Mucosa of descending colon (tissue), 3 donors: ENCODE measurements around the gene PHB1. TPM values are rescaled to one million over a fixed set of nuclear protein-coding genes. Genes with fewer than 3 reads are reported as not detected.

Experiments
- ATAC-seq: fragments of 200-7000 bp; cut with Tn5 transposase; one replicate; pipeline ENCODE4 v1.9.1; 2020; ENCODE audit warnings: mild to moderate bottlenecking, moderate library complexity
- DNase-seq, 3 donors: peaks; one replicate each; pipeline ENCODE4 v3.0.0-alpha.2; 2020
- H3K36me3 ChIP-seq: fragments of 200-600 bp; one replicate; pipeline ENCODE4 v1.8.0; 2021; ENCODE audit warnings: low read depth, mild to moderate bottlenecking
- H3K4me1 ChIP-seq: fragments of 200-600 bp; one replicate; pipeline ENCODE4 v1.8.0; 2021; ENCODE audit warnings: low read depth, mild to moderate bottlenecking
- H3K4me3 ChIP-seq: fragments of 200-600 bp; one replicate; pipeline ENCODE4 v1.8.0; 2021; ENCODE audit warnings: mild to moderate bottlenecking
- H3K9me3 ChIP-seq: fragments of 200-600 bp; one replicate; pipeline ENCODE4 v1.8.0; 2021; ENCODE audit warnings: mild to moderate bottlenecking
- CTCF ChIP-seq: fragments of 200-600 bp; IDR thresholded peaks from one replicate; pipeline ENCODE4 v1.8.0; 2022; ENCODE audit warnings: antibody characterized with exemption, mild to moderate bottlenecking
- intact Hi-C, 2 donors: fragments of 100-400 bp; cut with DNase I in 1 of 2; cut with micrococcal nuclease in 1 of 2; formaldehyde crosslinking; loops; one replicate each; pipeline versions ENCODE4 v1.11.0 to v1.11.1; 2022; cut with DNase I, micrococcal nuclease
- total RNA-seq, 3 donors: library from RNA; stranded (reverse); fragmentation: NEBNext Ultra II Directional in 2 of 3; extraction: Animal tissue kit (Norgen Biotek cat#: 25700) in 2 of 3; gene quantifications; one replicate each; pipeline versions ENCODE4 v1.2.1 to v1.2.4, GENCODE V29; 2021 to 2023
- donor health status: DM: no; HTN: no; CAD: no; lungs with moderate emphysema.
- donor health status: DM: no; HTN: no; CAD: no.
- donor health status: DM: no; HTN: yes; CAD: no.

Gene PHB1
- total RNA-seq, 3 donors from 2014 or later, result 173 to 227 (median 216) TPM

- TF ChIP-seq CTCF, result no peak
- Histone ChIP-seq H3K36me3 (no peaks in the 10 kb centered on the region), H3K9me3 (no peaks in the 10 kb centered on the region), H3K4me3 (no peak overlapping the region), H3K4me1 (no peaks in the 10 kb centered on the region)
- intact Hi-C loops, result no loop called here
- no peak for DNase-seq
- no peak for ATAC-seq
Measured at GRCh38 chr17:49381033-49381432, 33.6 kb downstream of the PHB1 start.

GRCh38 chr17:49379926-49380325 is 34.8 kb downstream of the PHB1 start:
- H3K36me3 ChIP-seq, result no peaks in the 10 kb centered on the region
- H3K4me1 ChIP-seq, result no peaks in the 10 kb centered on the region
- no peak overlapping the region for H3K4me3 ChIP-seq
- DNase-seq, result no peak
- intact Hi-C loops, result no loop called here
- TF ChIP-seq CTCF, result no peak
- H3K9me3 ChIP-seq, result no peaks in the 10 kb centered on the region
- no peak for ATAC-seq

- DNase-seq, result no peak
- ATAC-seq, result no peak
- no peak overlapping the region for H3K4me3 ChIP-seq
- no peaks in the 10 kb centered on the region for H3K9me3 ChIP-seq
- H3K36me3 ChIP-seq, result no peaks in the 10 kb centered on the region
- no peak for TF ChIP-seq CTCF
- intact Hi-C loops, result no loop called here
- H3K4me1 ChIP-seq, result no peaks in the 10 kb centered on the region
Measured at GRCh38 chr17:49378311-49378710, 36.4 kb downstream of the PHB1 start.

- TF ChIP-seq CTCF, result no peak
- intact Hi-C loops, result no loop called here
- Histone ChIP-seq H3K36me3 (no peaks in the 10 kb centered on the region), H3K9me3 (no peaks in the 10 kb centered on the region), H3K4me1 (no peaks in the 10 kb centered on the region), H3K4me3 (no peak overlapping the region)
- no peak for DNase-seq
- no peak for ATAC-seq
Measured at GRCh38 chr17:49375544-49375943, 39.1 kb downstream of the PHB1 start.

GRCh38 chr17:49373115-49373514 is 41.6 kb downstream of the PHB1 start:
- H3K4me1 ChIP-seq, result no peaks in the 10 kb centered on the region
- intact Hi-C loops, result no loop called here
- H3K4me3 ChIP-seq, result no peak overlapping the region
- TF ChIP-seq CTCF, result no peak
- DNase-seq (no peak), ATAC-seq (no peak)
- no peaks in the 10 kb centered on the region for H3K9me3 ChIP-seq
- no peaks in the 10 kb centered on the region for H3K36me3 ChIP-seq

- Histone ChIP-seq H3K9me3 (no peaks in the 10 kb centered on the region), H3K4me3 (no peak overlapping the region), H3K4me1 (no peaks in the 10 kb centered on the region), H3K36me3 (no peaks in the 10 kb centered on the region)
- DNase-seq (no peak), ATAC-seq (no peak)
- TF ChIP-seq CTCF, result no peak
- intact Hi-C loops, result no loop called here
Measured at GRCh38 chr17:49372425-49372824, 42.3 kb downstream of the PHB1 start.
